Ishikawa (cell line): ENCODE results near the gene JPH3.

Experiments
- CEBPB ChIP-seq: IDR thresholded peaks from 2 replicates; pipeline ENCODE4 v1.6.1; 2012
- CREB1 ChIP-seq: IDR thresholded peaks from 2 replicates; pipeline ENCODE4 v1.6.1; 2012; ENCODE audit warnings: low read depth
- EGR1 ChIP-seq: IDR thresholded peaks from 2 replicates; pipeline ENCODE4 v1.6.1; 2012
- EP300 ChIP-seq: IDR thresholded peaks from 2 replicates; pipeline ENCODE4 v1.6.1; 2012; ENCODE audit warnings: borderline replicate concordance
- FOXM1 ChIP-seq: IDR thresholded peaks from 2 replicates; pipeline ENCODE4 v1.6.1; 2012; ENCODE audit warnings: low read depth, borderline replicate concordance
- NFIC ChIP-seq: IDR thresholded peaks from 2 replicates; pipeline ENCODE4 v1.6.1; 2012
- RAD21 ChIP-seq: IDR thresholded peaks from 2 replicates; pipeline ENCODE4 v1.6.1; 2012; ENCODE audit warnings: low read depth
- TAF1 ChIP-seq: IDR thresholded peaks from 2 replicates; pipeline ENCODE4 v1.6.1; 2012; ENCODE audit warnings: low read depth, mild to moderate bottlenecking
- TCF12 ChIP-seq: IDR thresholded peaks from 2 replicates; pipeline ENCODE4 v1.6.1; 2012; ENCODE audit warnings: low read depth
- YY1 ChIP-seq: IDR thresholded peaks from 2 replicates; pipeline ENCODE4 v1.6.1; 2012; ENCODE audit warnings: low read depth
- TF ChIP-seq, protein P1 (sequence below): IDR thresholded peaks from 2 replicates; pipeline ENCODE4 v1.6.1; 2012
- TF ChIP-seq, protein P2 (sequence below): IDR thresholded peaks from 2 replicates; pipeline ENCODE4 v1.6.1; 2012; ENCODE audit warnings: low read depth, mild to moderate bottlenecking
- TF ChIP-seq, protein P3 (sequence below): IDR thresholded peaks from 2 replicates; pipeline ENCODE4 v1.6.1; 2012

DNA sequence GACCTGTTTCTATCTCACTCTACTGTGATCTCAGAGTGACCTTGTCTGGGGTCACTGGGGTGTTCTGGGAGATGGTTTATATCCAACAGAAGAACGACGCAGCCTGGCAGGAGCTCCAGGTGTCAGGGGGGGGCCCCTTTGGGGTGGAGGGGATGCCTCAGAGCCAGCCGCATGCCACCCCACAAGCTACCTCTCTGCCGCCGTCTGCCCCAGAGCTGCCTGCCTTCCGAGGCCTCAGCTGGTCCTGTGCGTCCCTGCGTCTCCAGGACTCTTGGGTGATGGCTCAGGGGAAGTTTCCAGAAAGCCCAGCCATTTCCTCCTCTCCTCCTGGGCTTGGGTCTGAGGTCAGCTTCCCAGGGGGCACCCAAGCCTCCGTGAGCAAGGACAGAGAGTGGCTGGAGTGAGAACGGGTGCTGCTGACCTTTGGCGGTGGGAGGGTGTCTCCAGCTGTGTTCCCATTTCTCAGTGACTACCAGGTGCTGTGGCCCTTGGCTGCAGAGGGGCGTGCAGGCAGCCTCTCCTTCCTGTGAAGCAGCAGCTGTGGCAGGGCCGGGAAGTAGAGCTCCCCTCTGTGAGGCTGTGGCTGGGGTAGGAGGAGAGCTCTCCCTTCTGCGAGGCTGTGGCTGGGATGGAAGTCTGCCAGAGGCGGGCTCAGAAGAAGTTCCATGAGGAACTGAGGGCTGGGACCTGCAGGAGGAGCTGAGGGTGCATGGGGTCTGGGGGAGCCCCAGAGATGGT, 19.8 kb downstream of the JPH3 start:
- no peak for TF ChIP-seq EGR1
- TF ChIP-seq, protein P1, sequence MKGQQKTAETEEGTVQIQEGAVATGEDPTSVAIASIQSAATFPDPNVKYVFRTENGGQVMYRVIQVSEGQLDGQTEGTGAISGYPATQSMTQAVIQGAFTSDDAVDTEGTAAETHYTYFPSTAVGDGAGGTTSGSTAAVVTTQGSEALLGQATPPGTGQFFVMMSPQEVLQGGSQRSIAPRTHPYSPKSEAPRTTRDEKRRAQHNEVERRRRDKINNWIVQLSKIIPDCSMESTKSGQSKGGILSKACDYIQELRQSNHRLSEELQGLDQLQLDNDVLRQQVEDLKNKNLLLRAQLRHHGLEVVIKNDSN, result no peak
- TF ChIP-seq CREB1, result no peak
- TF ChIP-seq TAF1, result no peak
- TF ChIP-seq EP300, result no peak
- TF ChIP-seq, protein P2, sequence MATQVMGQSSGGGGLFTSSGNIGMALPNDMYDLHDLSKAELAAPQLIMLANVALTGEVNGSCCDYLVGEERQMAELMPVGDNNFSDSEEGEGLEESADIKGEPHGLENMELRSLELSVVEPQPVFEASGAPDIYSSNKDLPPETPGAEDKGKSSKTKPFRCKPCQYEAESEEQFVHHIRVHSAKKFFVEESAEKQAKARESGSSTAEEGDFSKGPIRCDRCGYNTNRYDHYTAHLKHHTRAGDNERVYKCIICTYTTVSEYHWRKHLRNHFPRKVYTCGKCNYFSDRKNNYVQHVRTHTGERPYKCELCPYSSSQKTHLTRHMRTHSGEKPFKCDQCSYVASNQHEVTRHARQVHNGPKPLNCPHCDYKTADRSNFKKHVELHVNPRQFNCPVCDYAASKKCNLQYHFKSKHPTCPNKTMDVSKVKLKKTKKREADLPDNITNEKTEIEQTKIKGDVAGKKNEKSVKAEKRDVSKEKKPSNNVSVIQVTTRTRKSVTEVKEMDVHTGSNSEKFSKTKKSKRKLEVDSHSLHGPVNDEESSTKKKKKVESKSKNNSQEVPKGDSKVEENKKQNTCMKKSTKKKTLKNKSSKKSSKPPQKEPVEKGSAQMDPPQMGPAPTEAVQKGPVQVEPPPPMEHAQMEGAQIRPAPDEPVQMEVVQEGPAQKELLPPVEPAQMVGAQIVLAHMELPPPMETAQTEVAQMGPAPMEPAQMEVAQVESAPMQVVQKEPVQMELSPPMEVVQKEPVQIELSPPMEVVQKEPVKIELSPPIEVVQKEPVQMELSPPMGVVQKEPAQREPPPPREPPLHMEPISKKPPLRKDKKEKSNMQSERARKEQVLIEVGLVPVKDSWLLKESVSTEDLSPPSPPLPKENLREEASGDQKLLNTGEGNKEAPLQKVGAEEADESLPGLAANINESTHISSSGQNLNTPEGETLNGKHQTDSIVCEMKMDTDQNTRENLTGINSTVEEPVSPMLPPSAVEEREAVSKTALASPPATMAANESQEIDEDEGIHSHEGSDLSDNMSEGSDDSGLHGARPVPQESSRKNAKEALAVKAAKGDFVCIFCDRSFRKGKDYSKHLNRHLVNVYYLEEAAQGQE, result no peak
- no peak for TF ChIP-seq TCF12
- TF ChIP-seq, protein P3, sequence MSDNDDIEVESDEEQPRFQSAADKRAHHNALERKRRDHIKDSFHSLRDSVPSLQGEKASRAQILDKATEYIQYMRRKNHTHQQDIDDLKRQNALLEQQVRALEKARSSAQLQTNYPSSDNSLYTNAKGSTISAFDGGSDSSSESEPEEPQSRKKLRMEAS, result no peak
- TF ChIP-seq RAD21, result no peak
- no peak for TF ChIP-seq CEBPB
- TF ChIP-seq YY1, result no peak
- no peak for TF ChIP-seq NFIC
- TF ChIP-seq FOXM1, result no peak
